Liver (tissue), 3 donors: ENCODE data around the gene CUX1.

ENCODE experiments used
- ATF3 ChIP-seq: IDR thresholded peaks from 2 replicates; pipeline ENCODE4 v1.6.1; 2016; ENCODE audit warnings: antibody characterized with exemption
- CTCF ChIP-seq: fragments of 150-350 bp; IDR thresholded peaks from 2 replicates; pipeline ENCODE4 v1.5.1; 2017; ENCODE audit warnings: improper control_type of control experiment, low read depth, low read length; ENCODE audit not compliant: missing input control
- EGR1 ChIP-seq, 2 donors: IDR thresholded peaks; 2 replicates each; pipeline ENCODE4 v1.6.1; 2016 to 2018; ENCODE audit warnings: antibody characterized with exemption in 2 of 2, low read depth in 2 of 2
- FOXA1 ChIP-seq: IDR thresholded peaks from 2 replicates; pipeline ENCODE4 v1.6.1; 2016; ENCODE audit warnings: antibody characterized with exemption
- GABPA ChIP-seq, 2 donors: IDR thresholded peaks in 1 of 2; conservative IDR thresholded peaks in 1 of 2; 2 replicates each; pipeline ENCODE4 v1.6.1; 2016; ENCODE audit warnings: antibody characterized with exemption in 2 of 2, mild to moderate bottlenecking in 1 of 2, moderate library complexity in 1 of 2
- JUND ChIP-seq, 2 donors: IDR thresholded peaks; 2 replicates each; pipeline ENCODE4 v1.6.1; 2016; ENCODE audit warnings: antibody characterized with exemption in 2 of 2
- MAX ChIP-seq: IDR thresholded peaks from 2 replicates; pipeline ENCODE4 v1.6.1; 2016; ENCODE audit warnings: antibody characterized with exemption
- RAD21 ChIP-seq, 2 donors: IDR thresholded peaks; 2 replicates each; pipeline ENCODE4 v1.6.1; 2016; ENCODE audit warnings: antibody characterized with exemption in 2 of 2, mild to moderate bottlenecking in 2 of 2
- REST ChIP-seq: IDR thresholded peaks from 2 replicates; pipeline ENCODE4 v1.6.1; 2016; ENCODE audit warnings: antibody characterized with exemption, mild to moderate bottlenecking
- RXRA ChIP-seq, 2 donors: IDR thresholded peaks; 2 replicates each; pipeline ENCODE4 v1.6.1; 2017 to 2018; ENCODE audit warnings: antibody characterized with exemption in 2 of 2, mild to moderate bottlenecking in 1 of 2
- SP1 ChIP-seq: IDR thresholded peaks from 2 replicates; pipeline ENCODE4 v1.6.1; 2018; ENCODE audit warnings: antibody characterized with exemption, mild to moderate bottlenecking
- TAF1 ChIP-seq: conservative IDR thresholded peaks from 2 replicates; pipeline ENCODE4 v1.6.1; 2016; ENCODE audit warnings: antibody characterized with exemption, mild to moderate bottlenecking
- YY1 ChIP-seq: IDR thresholded peaks from 2 replicates; pipeline ENCODE4 v1.6.1; 2016; ENCODE audit warnings: antibody characterized with exemption, mild to moderate bottlenecking
- ZBTB33 ChIP-seq: IDR thresholded peaks from 2 replicates; pipeline ENCODE4 v1.6.1; 2016; ENCODE audit warnings: antibody characterized with exemption
- donor health status: healthy.
- donor health status: healthy.

- TF ChIP-seq REST (no peak), MAX (no peak), EGR1 (IDR thresholded peaks at IDR 0.05; ENCODE audit: low read depth in 2 of 2) (no peak), RAD21 (IDR thresholded peaks at IDR 0.05) (no peak), CTCF (no peak), SP1 (no peak), JUND (IDR thresholded peaks at IDR 0.05) (no peak), TAF1 (no peak), GABPA (IDR thresholded peaks at IDR 0.05 in 1 of 2, conservative IDR thresholded peaks at IDR 0.05 in 1 of 2) (no peak), FOXA1 (no peak), YY1 (no peak), ZBTB33 (no peak), RXRA (IDR thresholded peaks at IDR 0.05) (no peak), ATF3 (no peak)
Measured at GRCh38 chr7:101859411-101860106, 42.1 kb downstream of the CUX1 start.
